Measurements from ENCODE around the gene KISS1. TPM values are rescaled to one million over a fixed set of nuclear protein-coding genes. Genes with fewer than 3 reads are reported as not detected.
A peak's percentile ranks its signal among the peaks of the same experiment; 100 is the strongest.

Gene KISS1
- total RNA-seq, 6 experiments from 2014 or later: 2.6 to 4.3 (median 3.6) TPM

GRCh38 chr1:204216236-204216635 lies 19.9 kb upstream of the KISS1 start:
- no peaks in the 10 kb centered on the region for H3K36me3 Mint-ChIP-seq (ENCODE audit: low read depth)
- DNase-seq: no peak

GRCh38 chr1:204213668-204214662 lies 17.7 kb upstream of the KISS1 start, which contains the start of gene GOLT1A:
GOLT1A (minus strand) TSS chr1:204213988; CDS start chr1:204213906, 82 bp downstream.
- H3K27ac Mint-ChIP-seq: no peak within 1 kb of the TSS
- peaks cover 4% of the 10 kb centered on the region for H3K27me3 Mint-ChIP-seq (ENCODE audit: insufficient read depth)
- H3K36me3 Mint-ChIP-seq (ENCODE audit: low read depth): no peaks in the 10 kb centered on the region
- peaks cover 6% of the 10 kb centered on the region for H3K4me1 Mint-ChIP-seq (ENCODE audit: low read depth)
- peak; percentile 83 for TF ChIP-seq CTCF (IDR thresholded peaks at IDR 0.05)
- H3K4me3 Mint-ChIP-seq: peak within 1 kb of the TSS; percentile 71
- H3K9me3 Mint-ChIP-seq: no peaks in the 10 kb centered on the region
- DNase-seq: peak; percentile 87

More at GRCh38 chr1:204216236-204216635, 19.9 kb upstream of the KISS1 start:
- H3K27me3 Mint-ChIP-seq (ENCODE audit: insufficient read depth): peaks cover 6% of the 10 kb centered on the region; the same call in 1 of the 2 replicates
- no peak for TF ChIP-seq CTCF (IDR thresholded peaks at IDR 0.05)
- no peak overlapping the region for H3K27ac Mint-ChIP-seq
- peaks cover 6% of the 10 kb centered on the region for H3K4me1 Mint-ChIP-seq (ENCODE audit: low read depth)
- H3K4me3 Mint-ChIP-seq: no peak overlapping the region
- no peaks in the 10 kb centered on the region for H3K9me3 Mint-ChIP-seq

GRCh38 chr1:204212715-204213114 lies 16.4 kb upstream of the KISS1 start:
- Mint-ChIP-seq H3K4me1 (ENCODE audit: low read depth) (peaks cover 8% of the 10 kb centered on the region), H3K9me3 (no peaks in the 10 kb centered on the region), H3K27me3 (ENCODE audit: insufficient read depth) (peaks cover 2% of the 10 kb centered on the region; the same call in 1 of the 2 replicates), H3K4me3 (no peak overlapping the region), H3K27ac (no peak overlapping the region), H3K36me3 (ENCODE audit: low read depth) (no peaks in the 10 kb centered on the region)
- no peak for TF ChIP-seq CTCF (IDR thresholded peaks at IDR 0.05)
- DNase-seq: no peak

- no peak for DNase-seq
- Mint-ChIP-seq H3K4me3 (no peak overlapping the region), H3K4me1 (ENCODE audit: low read depth) (peaks cover 25% of the 10 kb centered on the region), H3K27ac (no peak overlapping the region), H3K36me3 (ENCODE audit: low read depth) (no peaks in the 10 kb centered on the region), H3K9me3 (no peaks in the 10 kb centered on the region), H3K27me3 (ENCODE audit: insufficient read depth) (peaks cover 2% of the 10 kb centered on the region; the same call in 1 of the 2 replicates)
- no peak for TF ChIP-seq CTCF (IDR thresholded peaks at IDR 0.05)
Observed at GRCh38 chr1:204211046-204211445, 14.8 kb upstream of the KISS1 start.

- peak; percentile 16 for DNase-seq
- H3K4me3 Mint-ChIP-seq: peak overlapping the region; percentile 47; the same call in 1 of the 2 replicates
- H3K27me3 Mint-ChIP-seq (ENCODE audit: insufficient read depth): peaks cover 2% of the 10 kb centered on the region; the same call in 1 of the 2 replicates
- peaks cover 40% of the 10 kb centered on the region for H3K4me1 Mint-ChIP-seq (ENCODE audit: low read depth)
- H3K36me3 Mint-ChIP-seq (ENCODE audit: low read depth): no peaks in the 10 kb centered on the region
- H3K9me3 Mint-ChIP-seq: no peaks in the 10 kb centered on the region
- TF ChIP-seq CTCF (IDR thresholded peaks at IDR 0.05): peak; percentile 97
- no peak overlapping the region for H3K27ac Mint-ChIP-seq
Observed at GRCh38 chr1:204207136-204207616, 10.9 kb upstream of the KISS1 start.

All from HFFc6 (cell line).